Panc1 (cell line): ENCODE data around the gene MAMDC2. TPM values are rescaled to one million over a fixed set of nuclear protein-coding genes. Genes with fewer than 3 reads are reported as not detected.

Experiments
- ATAC-seq: fragments of 200-7000 bp; cut with Tn5 transposase; 2 replicates; pipeline ENCODE4 v1.9.1; 2020; ENCODE audit warnings: mild to moderate bottlenecking, moderate library complexity
- BruUV-seq: library from RNA; stranded (reverse); fragments of 400-500 nt; replicated peaks from 2 replicates; lab custom pipeline; 2021; lab: Mats Ljungman, UMichigan
- CTCF ChIA-PET: fragments of 300-600 bp; sonication (Branson Sonifier 250); formaldehyde crosslinking; loops from one replicate; lab custom pipeline; 2022; ENCODE audit warnings: antibody characterized with exemption; lab: Charles Lee
- POLR2A ChIA-PET: fragments of 300-600 bp; sonication (Branson Sonifier 250); formaldehyde crosslinking; loops from one replicate; lab custom pipeline; 2022; ENCODE audit warnings: antibody characterized with exemption; lab: Charles Lee
- DNase-seq: peaks from one replicate; pipeline ENCODE4 v3.0.0-alpha.2; 2010; ENCODE audit warnings: low read depth, low spot score
- H3K27ac ChIP-seq: 2 replicates; pipeline ENCODE4 v1.5.1; 2011; ENCODE audit warnings: mild to moderate bottlenecking, low read length, inconsistent platforms
- H3K27me3 ChIP-seq: fragments of 200-500 bp; sonication (Bioruptor generic); 2 replicates; pipeline ENCODE4 v1.6.0; 2014; ENCODE audit warnings: low read length, inconsistent platforms; ENCODE audit not compliant: control insufficient read depth, insufficient read depth
- H3K36me3 ChIP-seq: fragments of 200-500 bp; sonication (Bioruptor generic); 2 replicates; pipeline ENCODE4 v1.5.1; 2014; ENCODE audit warnings: inconsistent platforms, mild to moderate bottlenecking, low read length, moderate library complexity; ENCODE audit not compliant: control insufficient read depth, insufficient read depth
- H3K4me1 ChIP-seq: 2 replicates; pipeline ENCODE4 v1.5.1; 2011; ENCODE audit warnings: inconsistent platforms, mild to moderate bottlenecking, low read length, moderate library complexity; ENCODE audit not compliant: control insufficient read depth, insufficient read depth
- H3K4me3 ChIP-seq, 2 experiments: 2 replicates each; pipeline ENCODE4 v1.5.1; 2011 to 2012; ENCODE audit warnings: low read depth in 2 of 2, low read length in 2 of 2, mild to moderate bottlenecking in 2 of 2, inconsistent platforms in 1 of 2, moderate library complexity in 1 of 2
- H3K9me3 ChIP-seq: fragments of 200-500 bp; sonication (Bioruptor generic); 2 replicates; pipeline ENCODE4 v1.5.1; 2014; ENCODE audit warnings: low read depth, mild to moderate bottlenecking, inconsistent platforms, low read length, moderate library complexity; ENCODE audit not compliant: control insufficient read depth, insufficient read depth
- POLR2AphosphoS5 ChIP-seq: IDR thresholded peaks from 2 replicates; pipeline ENCODE4 v1.6.1; 2012; ENCODE audit warnings: mild to moderate bottlenecking, low read depth, low read length, moderate library complexity
- SIN3A ChIP-seq: IDR thresholded peaks from 2 replicates; pipeline ENCODE4 v1.6.1; 2012; ENCODE audit warnings: low read depth, mild to moderate bottlenecking, low read length, moderate library complexity, borderline replicate concordance; ENCODE audit not compliant: insufficient read depth
- TCF7L2 ChIP-seq: IDR thresholded peaks from 2 replicates; pipeline ENCODE4 v1.6.1; 2011; ENCODE audit warnings: mild to moderate bottlenecking, low read depth, low read length, inconsistent platforms
- in situ Hi-C: cut with HindIII; loops from 2 replicates; pipeline ENCODE4 v1.10.0; 2016; ENCODE audit warnings: low sequenced_read_pairs, low pct_unique_long_range_greater_than_20kb
- intact Hi-C: fragments of 100-400 bp; cut with micrococcal nuclease; formaldehyde crosslinking; loops from one replicate; pipeline ENCODE4 v1.10.0; 2022; ENCODE audit not compliant: unreplicated experiment
- total RNA-seq: library from RNA; stranded (reverse); gene quantifications from one replicate; pipeline ENCODE4 v1.2.1, GENCODE V29; 2021; ENCODE audit not compliant: unreplicated experiment
- TF ChIP-seq, protein P1 (sequence below), 2 experiments: IDR thresholded peaks; 2 replicates each; pipeline ENCODE4 v1.6.1; 2011 to 2012; ENCODE audit warnings: low read depth in 2 of 2, control low read depth in 1 of 2, low read length in 1 of 2, mild to moderate bottlenecking in 1 of 2, moderate library complexity in 1 of 2; ENCODE audit not compliant: insufficient read depth in 1 of 2
- TF ChIP-seq, protein P2 (sequence below): fragments of 450-650 bp; IDR thresholded peaks from 2 replicates; pipeline ENCODE4 v1.5.1; 2017; ENCODE audit warnings: mild to moderate bottlenecking

MAMDC2 gene
- total RNA-seq, 1 experiment from 2014 or later, result 1.5 TPM

DNA sequence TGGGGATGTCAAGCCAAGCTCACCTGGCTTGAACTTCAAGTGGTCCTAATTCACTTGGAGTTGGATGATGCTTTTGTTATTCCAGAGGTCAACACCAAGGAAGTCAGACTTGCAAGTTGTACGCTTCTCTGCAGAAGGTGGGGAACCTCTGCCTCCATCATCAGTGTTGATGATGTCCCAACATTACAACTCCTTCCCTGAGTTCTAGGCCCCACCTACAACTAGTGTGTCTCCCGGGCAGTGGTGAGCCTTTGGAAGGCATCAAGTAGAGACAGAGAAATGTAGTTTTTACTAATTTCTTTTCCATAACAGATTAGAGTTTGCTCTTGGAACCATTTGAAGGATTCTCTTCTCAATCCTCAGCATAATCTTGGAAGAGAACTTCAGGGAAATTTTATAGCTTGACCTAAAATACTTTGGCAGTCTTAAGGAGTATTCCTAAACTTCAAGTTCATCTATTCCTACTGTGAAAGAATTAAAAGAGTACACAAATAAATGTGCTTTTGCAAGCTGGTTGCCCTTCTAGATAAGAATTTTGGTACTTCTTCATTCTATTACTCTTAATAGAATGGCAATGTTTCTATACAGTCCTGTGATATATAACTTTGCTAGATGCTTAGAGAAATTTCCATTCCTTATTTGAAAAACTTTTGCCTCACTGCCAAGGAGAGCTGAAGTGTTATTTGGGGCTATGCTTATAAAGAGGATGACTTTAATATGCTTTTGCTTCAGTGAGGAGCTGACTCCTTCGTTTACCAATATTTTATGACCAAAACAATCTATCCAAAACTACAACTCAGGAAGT is 12.0 kb downstream of the MAMDC2 start:
- no peak overlapping the region for H3K4me3 ChIP-seq
- no peaks in the 10 kb centered on the region for H3K9me3 ChIP-seq
- DNase-seq, result no peak
- POLR2A ChIA-PET, result no interaction called here
- H3K4me1 ChIP-seq, result no peaks in the 10 kb centered on the region
- H3K27me3 ChIP-seq, result no peaks in the 10 kb centered on the region
- no TSS peak for BruUV-seq
- H3K27ac ChIP-seq, result no peak overlapping the region
- ATAC-seq, result no peak
- H3K36me3 ChIP-seq, result no peaks in the 10 kb centered on the region
- in situ Hi-C loops, result no loop called here
- TF ChIP-seq, protein P1, sequence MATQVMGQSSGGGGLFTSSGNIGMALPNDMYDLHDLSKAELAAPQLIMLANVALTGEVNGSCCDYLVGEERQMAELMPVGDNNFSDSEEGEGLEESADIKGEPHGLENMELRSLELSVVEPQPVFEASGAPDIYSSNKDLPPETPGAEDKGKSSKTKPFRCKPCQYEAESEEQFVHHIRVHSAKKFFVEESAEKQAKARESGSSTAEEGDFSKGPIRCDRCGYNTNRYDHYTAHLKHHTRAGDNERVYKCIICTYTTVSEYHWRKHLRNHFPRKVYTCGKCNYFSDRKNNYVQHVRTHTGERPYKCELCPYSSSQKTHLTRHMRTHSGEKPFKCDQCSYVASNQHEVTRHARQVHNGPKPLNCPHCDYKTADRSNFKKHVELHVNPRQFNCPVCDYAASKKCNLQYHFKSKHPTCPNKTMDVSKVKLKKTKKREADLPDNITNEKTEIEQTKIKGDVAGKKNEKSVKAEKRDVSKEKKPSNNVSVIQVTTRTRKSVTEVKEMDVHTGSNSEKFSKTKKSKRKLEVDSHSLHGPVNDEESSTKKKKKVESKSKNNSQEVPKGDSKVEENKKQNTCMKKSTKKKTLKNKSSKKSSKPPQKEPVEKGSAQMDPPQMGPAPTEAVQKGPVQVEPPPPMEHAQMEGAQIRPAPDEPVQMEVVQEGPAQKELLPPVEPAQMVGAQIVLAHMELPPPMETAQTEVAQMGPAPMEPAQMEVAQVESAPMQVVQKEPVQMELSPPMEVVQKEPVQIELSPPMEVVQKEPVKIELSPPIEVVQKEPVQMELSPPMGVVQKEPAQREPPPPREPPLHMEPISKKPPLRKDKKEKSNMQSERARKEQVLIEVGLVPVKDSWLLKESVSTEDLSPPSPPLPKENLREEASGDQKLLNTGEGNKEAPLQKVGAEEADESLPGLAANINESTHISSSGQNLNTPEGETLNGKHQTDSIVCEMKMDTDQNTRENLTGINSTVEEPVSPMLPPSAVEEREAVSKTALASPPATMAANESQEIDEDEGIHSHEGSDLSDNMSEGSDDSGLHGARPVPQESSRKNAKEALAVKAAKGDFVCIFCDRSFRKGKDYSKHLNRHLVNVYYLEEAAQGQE (IDR thresholded peaks at IDR 0.05; ENCODE audit: insufficient read depth in 1 of 2, low read depth in 2 of 2, low read length in 1 of 2), result no peak
- no peak for TF ChIP-seq POLR2AphosphoS5
- no peak for TF ChIP-seq SIN3A
- TF ChIP-seq, protein P2, sequence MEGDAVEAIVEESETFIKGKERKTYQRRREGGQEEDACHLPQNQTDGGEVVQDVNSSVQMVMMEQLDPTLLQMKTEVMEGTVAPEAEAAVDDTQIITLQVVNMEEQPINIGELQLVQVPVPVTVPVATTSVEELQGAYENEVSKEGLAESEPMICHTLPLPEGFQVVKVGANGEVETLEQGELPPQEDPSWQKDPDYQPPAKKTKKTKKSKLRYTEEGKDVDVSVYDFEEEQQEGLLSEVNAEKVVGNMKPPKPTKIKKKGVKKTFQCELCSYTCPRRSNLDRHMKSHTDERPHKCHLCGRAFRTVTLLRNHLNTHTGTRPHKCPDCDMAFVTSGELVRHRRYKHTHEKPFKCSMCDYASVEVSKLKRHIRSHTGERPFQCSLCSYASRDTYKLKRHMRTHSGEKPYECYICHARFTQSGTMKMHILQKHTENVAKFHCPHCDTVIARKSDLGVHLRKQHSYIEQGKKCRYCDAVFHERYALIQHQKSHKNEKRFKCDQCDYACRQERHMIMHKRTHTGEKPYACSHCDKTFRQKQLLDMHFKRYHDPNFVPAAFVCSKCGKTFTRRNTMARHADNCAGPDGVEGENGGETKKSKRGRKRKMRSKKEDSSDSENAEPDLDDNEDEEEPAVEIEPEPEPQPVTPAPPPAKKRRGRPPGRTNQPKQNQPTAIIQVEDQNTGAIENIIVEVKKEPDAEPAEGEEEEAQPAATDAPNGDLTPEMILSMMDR, result no peak
- no peak for TF ChIP-seq TCF7L2
- CTCF ChIA-PET, result no interaction called here
- intact Hi-C loops, result no loop called here

DNA sequence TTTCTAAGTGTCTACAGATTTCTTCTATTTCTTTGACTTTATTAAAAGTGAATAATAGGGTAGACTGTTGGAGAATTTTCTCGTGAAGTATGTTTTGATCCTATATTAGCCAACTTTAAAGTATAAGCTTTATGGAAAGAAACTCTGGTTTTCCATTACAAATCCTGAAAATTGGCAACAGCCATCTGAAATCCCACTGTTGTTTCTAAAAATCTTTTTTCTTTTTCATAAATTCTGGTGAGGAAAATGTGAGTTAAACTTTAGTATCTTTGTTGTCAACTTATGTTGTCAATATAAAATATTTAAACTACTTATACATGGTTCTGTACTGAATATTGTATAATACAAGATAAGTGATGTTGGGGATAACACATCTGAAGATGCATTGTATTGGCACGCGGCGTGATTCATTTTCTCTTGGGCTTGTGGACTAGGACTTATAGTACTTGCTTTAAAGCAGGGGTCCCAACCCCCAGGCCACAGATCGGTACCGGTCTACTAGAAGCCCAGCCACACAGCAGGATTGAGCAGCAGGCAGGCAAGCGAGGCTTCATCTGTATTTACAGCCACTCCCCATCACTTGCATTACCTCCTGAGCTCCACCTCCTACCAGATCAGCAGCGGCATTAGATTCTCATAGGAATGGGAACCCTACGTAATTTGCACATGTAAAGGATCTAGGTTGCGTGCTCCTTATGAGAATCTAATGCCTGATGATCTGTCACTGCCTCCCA is 12.7 kb downstream of the MAMDC2 start:
- in situ Hi-C loops, result no loop called here
- Histone ChIP-seq H3K4me3 (no peak overlapping the region), H3K27me3 (no peaks in the 10 kb centered on the region), H3K4me1 (no peaks in the 10 kb centered on the region), H3K9me3 (no peaks in the 10 kb centered on the region), H3K27ac (no peak overlapping the region), H3K36me3 (no peaks in the 10 kb centered on the region)
- intact Hi-C loops, result no loop called here
- ATAC-seq (no peak), DNase-seq (no peak)
- TF ChIP-seq, protein P2, result no peak
- no peak for TF ChIP-seq TCF7L2
- no peak for TF ChIP-seq SIN3A
- no peak for TF ChIP-seq POLR2AphosphoS5
- TF ChIP-seq, protein P1 (IDR thresholded peaks at IDR 0.05; ENCODE audit: insufficient read depth in 1 of 2, low read depth in 2 of 2, low read length in 1 of 2), result no peak
- BruUV-seq, result no TSS peak
- POLR2A ChIA-PET, result no interaction called here
- CTCF ChIA-PET, result no interaction called here
